ENCODE measurements around the gene WBP2NL.

The WBP2NL gene

DNA sequence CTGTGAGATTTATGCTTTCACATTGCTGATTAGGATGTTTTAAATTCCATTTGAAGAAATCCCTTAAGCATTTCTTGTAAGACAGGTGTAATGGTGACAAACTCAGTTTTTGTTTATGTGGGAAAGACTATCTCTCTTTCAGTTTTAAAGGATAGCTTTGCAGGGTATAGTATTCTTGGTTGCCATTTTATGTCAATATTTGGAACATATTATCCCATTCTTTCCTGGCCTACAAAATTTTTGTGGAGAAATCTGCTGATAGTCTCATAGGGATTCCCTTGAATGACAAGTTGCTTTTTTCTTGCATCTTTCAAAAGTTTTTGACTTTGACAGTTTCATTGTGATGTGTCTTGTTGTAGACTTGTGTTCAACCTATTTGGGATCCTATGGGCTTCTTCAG is 43.2 kb downstream of the WBP2NL start:
- Histone ChIP-seq H3K9me3 (ENCODE audit: control insufficient read depth, low read length) (peaks cover 21% of the 10 kb centered on the region), H2BK12ac (ENCODE audit: low read length in 2 of 2) (no peak overlapping the region), H3K4me1 (ENCODE audit: control insufficient read depth, insufficient read depth, low read depth, low read length) (no peaks in the 10 kb centered on the region), H3K4me2 (ENCODE audit: low read length, poor library complexity, severe bottlenecking) (no peak overlapping the region), H3K4me3 (ENCODE audit: insufficient read depth in 1 of 2, low read depth in 1 of 2, low read length in 2 of 2) (no peak overlapping the region), H4K8ac (ENCODE audit: low read length) (no peak overlapping the region), H4K91ac (ENCODE audit: low read length) (no peak overlapping the region), H2BK120ac (ENCODE audit: low read depth, low read length) (no peak overlapping the region), H3K79me1 (replicated peaks; ENCODE audit: low read length, poor library complexity, severe bottlenecking) (no peaks in the 10 kb centered on the region), H3K9ac (ENCODE audit: low read length) (no peak overlapping the region), H3K4ac (ENCODE audit: low read depth in 1 of 2, low read length in 2 of 2) (no peak overlapping the region), H3K23ac (ENCODE audit: low read length in 2 of 2) (no peak overlapping the region), H3K27ac (ENCODE audit: low read length, poor library complexity, severe bottlenecking) (no peak overlapping the region), H2AFZ (ENCODE audit: low read depth, low read length) (no peak overlapping the region), H3K14ac (ENCODE audit: low read length in 2 of 2) (no peak overlapping the region), H2BK5ac (ENCODE audit: low read depth, low read length, poor library complexity, severe bottlenecking) (no peak overlapping the region), H3K36me3 (ENCODE audit: control insufficient read depth in 1 of 2, insufficient read depth in 2 of 2, low read depth in 1 of 2, low read length in 2 of 2) (no peaks in the 10 kb centered on the region), H3K27me3 (ENCODE audit: control insufficient read depth in 1 of 2, insufficient read depth in 1 of 2, low read length in 2 of 2) (no peaks in the 10 kb centered on the region), H2BK15ac (ENCODE audit: low read depth, poor library complexity, severe bottlenecking) (no peak overlapping the region), H2AK5ac (ENCODE audit: low read length, severe bottlenecking) (no peak overlapping the region), H3K18ac (ENCODE audit: low read depth in 1 of 2, low read length in 2 of 2) (no peak overlapping the region)
- DNase-seq: no peak

DNA sequence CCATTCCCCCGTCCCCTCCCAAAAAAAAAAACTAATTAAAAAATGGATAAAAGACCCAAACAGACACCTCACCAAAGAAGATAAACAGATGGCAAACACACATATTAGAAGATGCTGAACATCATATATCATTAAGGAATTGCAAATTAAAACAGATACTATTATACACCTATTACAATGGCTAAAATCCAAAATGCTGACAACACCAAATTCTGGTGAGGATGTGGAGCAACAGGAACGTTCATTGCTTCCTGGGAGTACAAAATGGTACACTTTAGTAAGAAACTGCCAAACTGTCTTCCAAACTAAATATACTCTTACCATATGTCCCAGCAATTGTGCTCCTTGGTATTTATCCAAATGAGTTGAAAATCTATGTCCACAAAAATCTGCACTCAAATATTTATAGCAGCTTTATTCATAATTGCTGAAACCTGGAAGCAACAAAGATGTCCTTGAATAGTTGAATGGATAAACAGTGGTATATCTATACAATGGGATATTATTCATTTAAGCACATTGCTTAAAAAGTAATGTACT is 52.1 kb downstream of the WBP2NL start:
- H3K18ac ChIP-seq (ENCODE audit: low read depth in 1 of 2, low read length in 2 of 2): no peak overlapping the region
- H3K4me3 ChIP-seq (ENCODE audit: insufficient read depth in 1 of 2, low read depth in 1 of 2, low read length in 2 of 2): no peak overlapping the region
- H3K23ac ChIP-seq (ENCODE audit: low read length in 2 of 2): no peak overlapping the region
- H3K4ac ChIP-seq (ENCODE audit: low read depth in 1 of 2, low read length in 2 of 2): no peak overlapping the region
- H2AK5ac ChIP-seq (ENCODE audit: low read length, severe bottlenecking): no peak overlapping the region
- no peaks in the 10 kb centered on the region for H3K36me3 ChIP-seq (ENCODE audit: control insufficient read depth in 1 of 2, insufficient read depth in 2 of 2, low read depth in 1 of 2, low read length in 2 of 2)
- H2BK5ac ChIP-seq (ENCODE audit: low read depth, low read length, poor library complexity, severe bottlenecking): no peak overlapping the region
- H3K79me1 ChIP-seq (replicated peaks; ENCODE audit: low read length, poor library complexity, severe bottlenecking): no peaks in the 10 kb centered on the region
- DNase-seq: no peak
- peaks cover 1% of the 10 kb centered on the region for H3K4me1 ChIP-seq (ENCODE audit: control insufficient read depth, insufficient read depth, low read depth, low read length)
- no peak overlapping the region for H4K8ac ChIP-seq (ENCODE audit: low read length)
- no peak overlapping the region for H2AFZ ChIP-seq (ENCODE audit: low read depth, low read length)
- H3K4me2 ChIP-seq (ENCODE audit: low read length, poor library complexity, severe bottlenecking): no peak overlapping the region
- no peak overlapping the region for H4K91ac ChIP-seq (ENCODE audit: low read length)
- no peak overlapping the region for H3K27ac ChIP-seq (ENCODE audit: low read length, poor library complexity, severe bottlenecking)
- no peak overlapping the region for H2BK120ac ChIP-seq (ENCODE audit: low read depth, low read length)
- no peaks in the 10 kb centered on the region for H3K27me3 ChIP-seq (ENCODE audit: control insufficient read depth in 1 of 2, insufficient read depth in 1 of 2, low read length in 2 of 2)
- no peak overlapping the region for H3K14ac ChIP-seq (ENCODE audit: low read length in 2 of 2)
- H3K9me3 ChIP-seq (ENCODE audit: control insufficient read depth, low read length): peaks cover 2% of the 10 kb centered on the region
- H2BK12ac ChIP-seq (ENCODE audit: low read length in 2 of 2): no peak overlapping the region
- WGBS: 82% methylated on average over 2 of the region's 2 CpGs
- no peak overlapping the region for H2BK15ac ChIP-seq (ENCODE audit: low read depth, poor library complexity, severe bottlenecking)
- H3K9ac ChIP-seq (ENCODE audit: low read length): no peak overlapping the region

DNA sequence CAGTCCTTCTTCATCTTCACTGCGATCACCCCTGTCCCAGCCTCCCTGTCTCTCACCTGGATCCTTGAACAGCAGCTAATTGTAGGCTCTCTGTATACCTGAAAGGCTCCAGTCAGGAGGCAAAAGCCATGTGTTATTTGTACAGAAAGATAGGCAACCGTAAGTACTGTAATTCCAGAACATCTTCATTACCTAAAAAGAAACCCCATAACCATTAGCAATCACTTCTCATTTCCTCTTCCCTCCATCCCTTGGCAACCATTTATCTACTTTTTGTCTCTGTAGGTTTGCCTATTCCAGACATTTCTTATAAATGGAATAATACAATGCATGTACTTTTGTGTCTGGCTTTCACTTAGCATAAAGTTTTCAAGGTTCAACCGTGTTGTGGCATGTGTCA is 54.2 kb downstream of the WBP2NL start:
- no peaks in the 10 kb centered on the region for H3K36me3 ChIP-seq (ENCODE audit: control insufficient read depth in 1 of 2, insufficient read depth in 2 of 2, low read depth in 1 of 2, low read length in 2 of 2)
- no peak overlapping the region for H4K8ac ChIP-seq (ENCODE audit: low read length)
- H2AK5ac ChIP-seq (ENCODE audit: low read length, severe bottlenecking): no peak overlapping the region
- H3K4me3 ChIP-seq (ENCODE audit: insufficient read depth in 1 of 2, low read depth in 1 of 2, low read length in 2 of 2): no peak overlapping the region
- H3K4me1 ChIP-seq (ENCODE audit: control insufficient read depth, insufficient read depth, low read depth, low read length): no peaks in the 10 kb centered on the region
- no peak overlapping the region for H3K27ac ChIP-seq (ENCODE audit: low read length, poor library complexity, severe bottlenecking)
- no peak overlapping the region for H3K4me2 ChIP-seq (ENCODE audit: low read length, poor library complexity, severe bottlenecking)
- no peak overlapping the region for H2BK12ac ChIP-seq (ENCODE audit: low read length in 2 of 2)
- no peak overlapping the region for H2BK15ac ChIP-seq (ENCODE audit: low read depth, poor library complexity, severe bottlenecking)
- no peak overlapping the region for H2AFZ ChIP-seq (ENCODE audit: low read depth, low read length)
- no peak overlapping the region for H3K14ac ChIP-seq (ENCODE audit: low read length in 2 of 2)
- H3K27me3 ChIP-seq (ENCODE audit: control insufficient read depth in 1 of 2, insufficient read depth in 1 of 2, low read length in 2 of 2): no peaks in the 10 kb centered on the region
- no peak overlapping the region for H3K4ac ChIP-seq (ENCODE audit: low read depth in 1 of 2, low read length in 2 of 2)
- no peaks in the 10 kb centered on the region for H3K79me1 ChIP-seq (replicated peaks; ENCODE audit: low read length, poor library complexity, severe bottlenecking)
- H3K18ac ChIP-seq (ENCODE audit: low read depth in 1 of 2, low read length in 2 of 2): no peak overlapping the region
- no peak overlapping the region for H4K91ac ChIP-seq (ENCODE audit: low read length)
- H3K9ac ChIP-seq (ENCODE audit: low read length): no peak overlapping the region
- H2BK120ac ChIP-seq (ENCODE audit: low read depth, low read length): no peak overlapping the region
- DNase-seq: no peak
- WGBS: 79% methylated on average over 3 of the region's 3 CpGs
- no peak overlapping the region for H2BK5ac ChIP-seq (ENCODE audit: low read depth, low read length, poor library complexity, severe bottlenecking)
- H3K9me3 ChIP-seq (ENCODE audit: control insufficient read depth, low read length): peaks cover 20% of the 10 kb centered on the region
- no peak overlapping the region for H3K23ac ChIP-seq (ENCODE audit: low read length in 2 of 2)

DNA sequence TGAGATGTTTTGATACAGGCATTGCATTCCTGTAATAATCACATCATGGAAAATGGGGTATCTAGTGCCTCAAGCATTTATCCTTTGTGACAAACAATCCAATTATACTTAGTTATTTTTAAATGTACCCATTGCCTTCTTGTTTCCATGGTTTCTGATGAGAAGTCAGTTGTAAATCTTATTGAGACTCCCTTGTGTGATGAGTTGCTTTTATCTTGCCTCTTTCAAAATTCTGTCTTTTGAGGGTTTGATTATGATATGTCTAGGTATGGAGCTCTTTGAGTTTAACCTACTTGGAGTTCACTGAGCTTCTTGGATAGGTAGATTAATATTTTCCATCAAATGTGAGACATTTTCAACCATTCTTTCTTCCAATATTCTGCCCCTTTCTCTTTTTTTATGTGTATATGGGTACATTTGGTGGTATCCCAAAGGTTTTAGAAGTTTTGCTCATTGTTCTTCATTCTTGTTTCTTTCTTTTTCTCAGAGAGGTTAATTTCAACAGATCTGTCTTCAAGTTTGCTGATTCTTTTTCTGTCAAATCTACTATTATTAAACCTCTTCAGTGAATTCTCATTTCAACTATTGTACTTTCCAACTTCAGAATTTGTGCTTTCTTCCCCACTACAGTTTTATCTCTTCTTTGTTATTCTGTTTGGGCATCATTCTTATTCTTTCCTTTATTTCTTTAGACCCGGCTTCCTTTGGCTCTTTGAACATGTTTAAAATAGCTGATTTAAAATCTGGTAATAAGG is 58.3 kb downstream of the WBP2NL start:
- Histone ChIP-seq H2AFZ (ENCODE audit: low read depth, low read length) (no peak overlapping the region), H3K27ac (ENCODE audit: low read length, poor library complexity, severe bottlenecking) (no peak overlapping the region), H3K14ac (ENCODE audit: low read length in 2 of 2) (no peak overlapping the region), H2AK5ac (ENCODE audit: low read length, severe bottlenecking) (no peak overlapping the region), H2BK15ac (ENCODE audit: low read depth, poor library complexity, severe bottlenecking) (no peak overlapping the region), H3K4me2 (ENCODE audit: low read length, poor library complexity, severe bottlenecking) (no peak overlapping the region), H3K9me3 (ENCODE audit: control insufficient read depth, low read length) (peaks cover 24% of the 10 kb centered on the region), H3K27me3 (ENCODE audit: control insufficient read depth in 1 of 2, insufficient read depth in 1 of 2, low read length in 2 of 2) (no peaks in the 10 kb centered on the region), H4K91ac (ENCODE audit: low read length) (no peak overlapping the region), H3K4me1 (ENCODE audit: control insufficient read depth, insufficient read depth, low read depth, low read length) (no peaks in the 10 kb centered on the region), H3K36me3 (ENCODE audit: control insufficient read depth in 1 of 2, insufficient read depth in 2 of 2, low read depth in 1 of 2, low read length in 2 of 2) (peaks cover 23 to 33% of the 10 kb centered on the region in 2 experiments), H3K4ac (ENCODE audit: low read depth in 1 of 2, low read length in 2 of 2) (no peak overlapping the region), H3K9ac (ENCODE audit: low read length) (no peak overlapping the region), H2BK12ac (ENCODE audit: low read length in 2 of 2) (no peak overlapping the region), H2BK120ac (ENCODE audit: low read depth, low read length) (no peak overlapping the region), H2BK5ac (ENCODE audit: low read depth, low read length, poor library complexity, severe bottlenecking) (no peak overlapping the region), H4K8ac (ENCODE audit: low read length) (no peak overlapping the region), H3K79me1 (replicated peaks; ENCODE audit: low read length, poor library complexity, severe bottlenecking) (no peaks in the 10 kb centered on the region), H3K18ac (ENCODE audit: low read depth in 1 of 2, low read length in 2 of 2) (no peak overlapping the region), H3K23ac (ENCODE audit: low read length in 2 of 2) (no peak overlapping the region), H3K4me3 (ENCODE audit: insufficient read depth in 1 of 2, low read depth in 1 of 2, low read length in 2 of 2) (peak overlapping the region in 1 of 2 experiments; percentile 11)
- no CpG with 5 or more reads among the region's 1 CpG for WGBS
- DNase-seq: no peak
